Ishikawa (cell line): ENCODE results near the gene SCML2.

Source experiments
- RAD21 ChIP-seq: IDR thresholded peaks from 2 replicates; pipeline ENCODE4 v1.6.1; 2012; ENCODE audit warnings: low read depth
- TF ChIP-seq, protein P1 (sequence below): IDR thresholded peaks from 2 replicates; pipeline ENCODE4 v1.6.1; 2012

GRCh38 chrX:18351784-18352183 lies 2.7 kb downstream of the SCML2 start:
- no peak for TF ChIP-seq RAD21
- TF ChIP-seq, protein P1, sequence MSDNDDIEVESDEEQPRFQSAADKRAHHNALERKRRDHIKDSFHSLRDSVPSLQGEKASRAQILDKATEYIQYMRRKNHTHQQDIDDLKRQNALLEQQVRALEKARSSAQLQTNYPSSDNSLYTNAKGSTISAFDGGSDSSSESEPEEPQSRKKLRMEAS: no peak
